CD4-positive, alpha-beta T cell treated with Interleukin-2 at 100 ng/mL for 4 hours (primary cell): ENCODE measurements around the gene ATN1.

Experiments
- DNase-seq: peaks from one replicate; pipeline ENCODE4 v3.0.0-alpha.2; 2020; ENCODE audit warnings: low spot score

Gene ATN1

GRCh38 chr12:6978611-6979011, 50.9 kb downstream of the ATN1 start:
- DNase-seq: no peak

DNA sequence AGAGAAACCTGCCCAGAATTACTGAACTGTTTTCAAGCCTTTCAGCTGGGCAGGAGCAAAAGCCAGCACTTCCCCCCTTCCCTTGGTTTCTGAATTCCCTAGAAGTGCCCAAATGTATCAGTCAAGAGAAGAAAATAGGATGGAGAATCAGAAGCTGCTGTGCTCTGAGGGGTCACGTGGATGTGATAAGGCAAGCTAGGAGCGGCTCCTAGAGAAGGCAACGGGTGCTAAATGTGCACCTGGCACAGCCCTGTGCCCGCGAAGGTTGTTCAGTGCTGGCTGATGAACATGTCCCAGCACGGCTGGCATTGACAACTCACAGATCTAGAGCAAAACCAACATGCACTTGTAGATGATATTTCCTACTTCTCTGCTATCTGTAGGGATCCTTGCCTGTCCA, 51.3 kb downstream of the ATN1 start:
- no peak for DNase-seq

GRCh38 chr12:6979453-6979852, 51.7 kb downstream of the ATN1 start:
- DNase-seq: no peak

- no peak for DNase-seq
These were observed 52.3 kb downstream of the ATN1 start for GRCh38 chr12:6980075-6980474.

DNA sequence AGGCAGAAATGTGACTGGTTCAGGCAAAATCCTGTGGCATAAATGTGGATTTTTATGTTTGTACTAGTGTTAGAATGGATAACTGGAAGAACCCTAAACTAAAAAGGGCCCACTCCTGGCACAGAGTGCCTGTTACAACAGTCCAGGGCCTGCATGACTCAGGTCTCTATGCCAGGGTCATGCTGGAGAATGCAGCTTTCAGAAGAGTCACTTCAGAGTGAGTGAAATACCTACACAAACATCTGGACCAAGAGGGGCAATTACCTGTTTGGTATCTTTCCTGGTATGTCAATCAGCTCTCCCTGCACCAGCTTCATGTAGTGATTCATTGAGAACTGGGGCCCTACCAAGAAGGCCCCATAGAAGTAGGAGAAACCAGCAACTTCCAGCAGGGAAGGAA, 53.0 kb downstream of the ATN1 start:
- no peak for DNase-seq

- no peak for DNase-seq
These were observed 53.6 kb downstream of the ATN1 start for GRCh38 chr12:6981152-6982052.

DNA sequence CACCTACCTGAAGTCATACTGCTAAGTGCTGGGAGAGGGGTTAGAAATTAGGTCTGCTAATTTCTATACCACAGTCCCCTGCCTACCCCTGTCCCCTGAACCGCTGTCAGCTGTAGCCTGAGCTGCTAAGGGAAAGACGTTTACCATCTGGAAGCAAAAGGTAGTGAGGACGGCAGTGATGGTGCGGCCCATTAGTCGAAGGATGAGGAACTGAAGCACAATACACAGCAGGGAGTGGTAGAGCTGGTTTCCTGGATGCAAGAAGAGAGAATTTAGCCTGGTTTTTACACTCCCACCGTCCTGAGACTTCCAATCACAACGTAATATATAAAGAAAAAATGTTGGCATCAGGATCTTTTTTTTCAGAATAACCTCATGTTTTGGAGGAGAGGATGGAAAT, 54.8 kb downstream of the ATN1 start:
- no peak for DNase-seq

DNA sequence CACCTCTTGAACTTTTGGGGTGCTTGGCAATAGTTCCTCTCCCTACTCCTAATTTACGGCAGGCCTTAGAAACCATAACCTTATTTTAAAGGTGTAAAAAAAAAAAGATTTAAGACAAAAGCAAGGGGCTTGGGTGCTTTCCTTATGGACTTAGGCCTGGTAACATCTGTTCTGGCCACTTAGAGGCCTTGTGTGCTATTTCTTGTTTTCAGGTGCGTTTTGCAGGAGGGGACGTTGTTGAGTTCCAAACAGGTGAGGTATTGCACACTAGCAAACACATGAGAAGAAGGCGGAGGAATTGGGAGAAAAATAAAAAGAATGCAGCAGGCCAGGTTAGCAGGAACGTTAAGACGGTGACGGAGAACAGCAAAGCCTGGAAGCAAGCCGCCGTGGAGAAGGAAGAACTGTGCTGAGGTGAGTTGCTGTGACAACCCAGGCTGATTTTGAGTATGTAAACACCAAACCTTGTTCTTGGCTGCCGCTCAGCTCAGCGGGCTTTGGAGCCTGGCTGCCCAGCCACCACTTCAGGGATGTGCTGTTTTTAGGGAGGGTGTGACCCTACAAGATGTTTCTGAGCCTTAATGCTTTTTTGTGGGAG, 60.3 kb downstream of the ATN1 start:
- no peak for DNase-seq
